ENCODE measurements around the gene EXOC1. TPM values are rescaled to one million over a fixed set of nuclear protein-coding genes. Genes with fewer than 3 reads are reported as not detected.

Gene EXOC1
- total and polyA plus RNA-seq, 2 experiments from 2014 or later: 13.4 to 22.2 TPM

DNA sequence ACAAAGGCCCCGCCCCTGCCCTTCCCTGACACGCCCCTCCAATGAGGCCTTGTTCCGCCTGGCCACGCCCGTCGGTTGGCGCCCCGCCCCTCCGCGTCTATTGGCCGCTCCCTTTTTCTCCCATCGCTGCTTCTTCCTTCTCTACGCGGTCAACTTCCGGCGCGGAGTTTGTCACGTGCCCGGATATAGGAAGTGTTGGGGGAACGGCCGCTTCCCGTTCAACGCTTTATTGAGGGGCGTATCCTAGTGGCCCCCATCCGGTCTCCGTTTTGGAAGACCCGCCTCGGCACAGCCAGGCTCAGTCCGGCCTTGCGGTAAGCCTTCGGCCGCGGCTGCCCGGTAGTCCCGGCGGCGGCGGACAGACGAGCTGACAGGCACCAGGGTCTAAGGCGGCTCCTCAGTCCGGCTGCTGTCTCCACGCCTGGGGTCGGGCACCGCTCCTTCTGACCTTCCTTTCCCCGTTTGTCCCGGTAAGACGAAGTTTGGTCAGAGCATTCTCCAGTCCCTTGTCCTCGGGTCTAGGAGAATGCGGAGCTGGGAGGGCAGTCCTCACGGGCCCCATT lies at the start of gene EXOC1 (continued):
- no peak; the same call in 1 of the 2 replicates for TF ChIP-seq CREB1 (CRISPR knock-in tag; IDR thresholded peaks at IDR 0.05; ENCODE audit: low read depth)
- no peak for TF ChIP-seq JUNB (IDR thresholded peaks at IDR 0.05; ENCODE audit: unreplicated experiment)
- TF ChIP-seq EZH2 (IDR thresholded peaks at IDR 0.05; ENCODE audit: low read depth, unreplicated experiment): no peak
- no peak for TF ChIP-seq NANOG (IDR thresholded peaks at IDR 0.05; ENCODE audit: borderline replicate concordance)

DNA sequence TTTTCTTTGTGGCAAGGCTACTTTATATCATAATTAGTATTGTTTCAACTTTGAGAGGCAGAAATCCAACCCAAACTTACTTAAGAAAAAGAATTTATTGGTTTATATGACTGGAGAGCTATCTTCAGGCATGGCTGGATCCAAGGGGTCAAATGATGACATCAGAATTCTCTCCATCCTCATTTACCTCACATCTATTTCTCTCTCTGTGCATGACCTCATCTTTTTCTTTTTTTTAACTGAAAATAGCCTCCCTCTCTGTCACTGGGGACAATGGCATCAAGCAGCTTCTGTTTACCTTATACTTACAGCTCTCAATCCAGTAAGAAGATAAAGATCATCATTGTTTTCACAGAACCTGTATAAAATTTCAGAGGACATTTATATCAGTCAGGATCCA lies 45.9 kb upstream of the EXOC1 start:
- no peak overlapping the region for H3K27ac Mint-ChIP-seq
- TF ChIP-seq ZNF331 (CRISPR knock-in tag; IDR thresholded peaks at IDR 0.05; ENCODE audit: low read depth) (no peak), ZNF114 (CRISPR knock-in tag; IDR thresholded peaks at IDR 0.05) (no peak), NANOG (IDR thresholded peaks at IDR 0.05; ENCODE audit: borderline replicate concordance) (no peak), EZH2phosphoT487 (IDR thresholded peaks at IDR 0.05; ENCODE audit: unreplicated experiment) (no peak), CREB1 (CRISPR knock-in tag; IDR thresholded peaks at IDR 0.05; ENCODE audit: low read depth) (no peak), STAT1 (IDR thresholded peaks at IDR 0.05; ENCODE audit: unreplicated experiment) (no peak), JUNB (IDR thresholded peaks at IDR 0.05; ENCODE audit: unreplicated experiment) (no peak), POLR2AphosphoS5 (IDR thresholded peaks at IDR 0.05; ENCODE audit: low read depth) (no peak)
- TF ChIP-seq, protein P1, sequence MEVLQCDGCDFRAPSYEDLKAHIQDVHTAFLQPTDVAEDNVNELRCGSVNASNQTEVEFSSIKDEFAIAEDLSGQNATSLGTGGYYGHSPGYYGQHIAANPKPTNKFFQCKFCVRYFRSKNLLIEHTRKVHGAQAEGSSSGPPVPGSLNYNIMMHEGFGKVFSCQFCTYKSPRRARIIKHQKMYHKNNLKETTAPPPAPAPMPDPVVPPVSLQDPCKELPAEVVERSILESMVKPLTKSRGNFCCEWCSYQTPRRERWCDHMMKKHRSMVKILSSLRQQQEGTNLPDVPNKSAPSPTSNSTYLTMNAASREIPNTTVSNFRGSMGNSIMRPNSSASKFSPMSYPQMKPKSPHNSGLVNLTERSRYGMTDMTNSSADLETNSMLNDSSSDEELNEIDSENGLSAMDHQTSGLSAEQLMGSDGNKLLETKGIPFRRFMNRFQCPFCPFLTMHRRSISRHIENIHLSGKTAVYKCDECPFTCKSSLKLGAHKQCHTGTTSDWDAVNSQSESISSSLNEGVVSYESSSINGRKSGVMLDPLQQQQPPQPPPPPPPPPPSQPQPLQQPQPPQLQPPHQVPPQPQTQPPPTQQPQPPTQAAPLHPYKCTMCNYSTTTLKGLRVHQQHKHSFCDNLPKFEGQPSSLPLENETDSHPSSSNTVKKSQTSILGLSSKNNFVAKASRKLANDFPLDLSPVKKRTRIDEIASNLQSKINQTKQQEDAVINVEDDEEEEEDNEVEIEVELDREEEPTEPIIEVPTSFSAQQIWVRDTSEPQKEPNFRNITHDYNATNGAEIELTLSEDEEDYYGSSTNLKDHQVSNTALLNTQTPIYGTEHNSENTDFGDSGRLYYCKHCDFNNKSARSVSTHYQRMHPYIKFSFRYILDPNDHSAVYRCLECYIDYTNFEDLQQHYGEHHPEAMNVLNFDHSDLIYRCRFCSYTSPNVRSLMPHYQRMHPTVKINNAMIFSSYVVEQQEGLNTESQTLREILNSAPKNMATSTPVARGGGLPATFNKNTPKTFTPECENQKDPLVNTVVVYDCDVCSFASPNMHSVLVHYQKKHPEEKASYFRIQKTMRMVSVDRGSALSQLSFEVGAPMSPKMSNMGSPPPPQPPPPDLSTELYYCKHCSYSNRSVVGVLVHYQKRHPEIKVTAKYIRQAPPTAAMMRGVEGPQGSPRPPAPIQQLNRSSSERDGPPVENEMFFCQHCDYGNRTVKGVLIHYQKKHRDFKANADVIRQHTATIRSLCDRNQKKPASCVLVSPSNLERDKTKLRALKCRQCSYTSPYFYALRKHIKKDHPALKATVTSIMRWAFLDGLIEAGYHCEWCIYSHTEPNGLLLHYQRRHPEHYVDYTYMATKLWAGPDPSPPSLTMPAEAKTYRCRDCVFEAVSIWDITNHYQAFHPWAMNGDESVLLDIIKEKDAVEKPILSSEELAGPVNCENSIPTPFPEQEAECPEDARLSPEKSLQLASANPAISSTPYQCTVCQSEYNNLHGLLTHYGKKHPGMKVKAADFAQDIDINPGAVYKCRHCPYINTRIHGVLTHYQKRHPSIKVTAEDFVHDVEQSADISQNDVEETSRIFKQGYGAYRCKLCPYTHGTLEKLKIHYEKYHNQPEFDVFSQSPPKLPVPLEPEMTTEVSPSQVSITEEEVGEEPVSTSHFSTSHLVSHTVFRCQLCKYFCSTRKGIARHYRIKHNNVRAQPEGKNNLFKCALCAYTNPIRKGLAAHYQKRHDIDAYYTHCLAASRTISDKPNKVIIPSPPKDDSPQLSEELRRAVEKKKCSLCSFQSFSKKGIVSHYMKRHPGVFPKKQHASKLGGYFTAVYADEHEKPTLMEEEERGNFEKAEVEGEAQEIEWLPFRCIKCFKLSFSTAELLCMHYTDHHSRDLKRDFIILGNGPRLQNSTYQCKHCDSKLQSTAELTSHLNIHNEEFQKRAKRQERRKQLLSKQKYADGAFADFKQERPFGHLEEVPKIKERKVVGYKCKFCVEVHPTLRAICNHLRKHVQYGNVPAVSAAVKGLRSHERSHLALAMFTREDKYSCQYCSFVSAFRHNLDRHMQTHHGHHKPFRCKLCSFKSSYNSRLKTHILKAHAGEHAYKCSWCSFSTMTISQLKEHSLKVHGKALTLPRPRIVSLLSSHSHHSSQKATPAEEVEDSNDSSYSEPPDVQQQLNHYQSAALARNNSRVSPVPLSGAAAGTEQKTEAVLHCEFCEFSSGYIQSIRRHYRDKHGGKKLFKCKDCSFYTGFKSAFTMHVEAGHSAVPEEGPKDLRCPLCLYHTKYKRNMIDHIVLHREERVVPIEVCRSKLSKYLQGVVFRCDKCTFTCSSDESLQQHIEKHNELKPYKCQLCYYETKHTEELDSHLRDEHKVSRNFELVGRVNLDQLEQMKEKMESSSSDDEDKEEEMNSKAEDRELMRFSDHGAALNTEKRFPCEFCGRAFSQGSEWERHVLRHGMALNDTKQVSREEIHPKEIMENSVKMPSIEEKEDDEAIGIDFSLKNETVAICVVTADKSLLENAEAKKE (CRISPR knock-in tag; IDR thresholded peaks at IDR 0.05): no peak
- TF ChIP-seq, protein P2, sequence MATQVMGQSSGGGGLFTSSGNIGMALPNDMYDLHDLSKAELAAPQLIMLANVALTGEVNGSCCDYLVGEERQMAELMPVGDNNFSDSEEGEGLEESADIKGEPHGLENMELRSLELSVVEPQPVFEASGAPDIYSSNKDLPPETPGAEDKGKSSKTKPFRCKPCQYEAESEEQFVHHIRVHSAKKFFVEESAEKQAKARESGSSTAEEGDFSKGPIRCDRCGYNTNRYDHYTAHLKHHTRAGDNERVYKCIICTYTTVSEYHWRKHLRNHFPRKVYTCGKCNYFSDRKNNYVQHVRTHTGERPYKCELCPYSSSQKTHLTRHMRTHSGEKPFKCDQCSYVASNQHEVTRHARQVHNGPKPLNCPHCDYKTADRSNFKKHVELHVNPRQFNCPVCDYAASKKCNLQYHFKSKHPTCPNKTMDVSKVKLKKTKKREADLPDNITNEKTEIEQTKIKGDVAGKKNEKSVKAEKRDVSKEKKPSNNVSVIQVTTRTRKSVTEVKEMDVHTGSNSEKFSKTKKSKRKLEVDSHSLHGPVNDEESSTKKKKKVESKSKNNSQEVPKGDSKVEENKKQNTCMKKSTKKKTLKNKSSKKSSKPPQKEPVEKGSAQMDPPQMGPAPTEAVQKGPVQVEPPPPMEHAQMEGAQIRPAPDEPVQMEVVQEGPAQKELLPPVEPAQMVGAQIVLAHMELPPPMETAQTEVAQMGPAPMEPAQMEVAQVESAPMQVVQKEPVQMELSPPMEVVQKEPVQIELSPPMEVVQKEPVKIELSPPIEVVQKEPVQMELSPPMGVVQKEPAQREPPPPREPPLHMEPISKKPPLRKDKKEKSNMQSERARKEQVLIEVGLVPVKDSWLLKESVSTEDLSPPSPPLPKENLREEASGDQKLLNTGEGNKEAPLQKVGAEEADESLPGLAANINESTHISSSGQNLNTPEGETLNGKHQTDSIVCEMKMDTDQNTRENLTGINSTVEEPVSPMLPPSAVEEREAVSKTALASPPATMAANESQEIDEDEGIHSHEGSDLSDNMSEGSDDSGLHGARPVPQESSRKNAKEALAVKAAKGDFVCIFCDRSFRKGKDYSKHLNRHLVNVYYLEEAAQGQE (IDR thresholded peaks at IDR 0.05; ENCODE audit: unreplicated experiment): no peak
- TF ChIP-seq, protein P3, sequence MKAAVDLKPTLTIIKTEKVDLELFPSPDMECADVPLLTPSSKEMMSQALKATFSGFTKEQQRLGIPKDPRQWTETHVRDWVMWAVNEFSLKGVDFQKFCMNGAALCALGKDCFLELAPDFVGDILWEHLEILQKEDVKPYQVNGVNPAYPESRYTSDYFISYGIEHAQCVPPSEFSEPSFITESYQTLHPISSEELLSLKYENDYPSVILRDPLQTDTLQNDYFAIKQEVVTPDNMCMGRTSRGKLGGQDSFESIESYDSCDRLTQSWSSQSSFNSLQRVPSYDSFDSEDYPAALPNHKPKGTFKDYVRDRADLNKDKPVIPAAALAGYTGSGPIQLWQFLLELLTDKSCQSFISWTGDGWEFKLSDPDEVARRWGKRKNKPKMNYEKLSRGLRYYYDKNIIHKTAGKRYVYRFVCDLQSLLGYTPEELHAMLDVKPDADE (IDR thresholded peaks at IDR 0.05): no peak
- TF ChIP-seq, protein P4, sequence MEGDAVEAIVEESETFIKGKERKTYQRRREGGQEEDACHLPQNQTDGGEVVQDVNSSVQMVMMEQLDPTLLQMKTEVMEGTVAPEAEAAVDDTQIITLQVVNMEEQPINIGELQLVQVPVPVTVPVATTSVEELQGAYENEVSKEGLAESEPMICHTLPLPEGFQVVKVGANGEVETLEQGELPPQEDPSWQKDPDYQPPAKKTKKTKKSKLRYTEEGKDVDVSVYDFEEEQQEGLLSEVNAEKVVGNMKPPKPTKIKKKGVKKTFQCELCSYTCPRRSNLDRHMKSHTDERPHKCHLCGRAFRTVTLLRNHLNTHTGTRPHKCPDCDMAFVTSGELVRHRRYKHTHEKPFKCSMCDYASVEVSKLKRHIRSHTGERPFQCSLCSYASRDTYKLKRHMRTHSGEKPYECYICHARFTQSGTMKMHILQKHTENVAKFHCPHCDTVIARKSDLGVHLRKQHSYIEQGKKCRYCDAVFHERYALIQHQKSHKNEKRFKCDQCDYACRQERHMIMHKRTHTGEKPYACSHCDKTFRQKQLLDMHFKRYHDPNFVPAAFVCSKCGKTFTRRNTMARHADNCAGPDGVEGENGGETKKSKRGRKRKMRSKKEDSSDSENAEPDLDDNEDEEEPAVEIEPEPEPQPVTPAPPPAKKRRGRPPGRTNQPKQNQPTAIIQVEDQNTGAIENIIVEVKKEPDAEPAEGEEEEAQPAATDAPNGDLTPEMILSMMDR (conservative IDR thresholded peaks at IDR 0.05; ENCODE audit: low read depth in 2 of 2): no peak

More for the DNA sequence above, 45.9 kb upstream of the EXOC1 start:
- Mint-ChIP-seq H3K4me1 (peaks cover 3% of the 10 kb centered on the region; the same call in 1 of the 3 replicates), H3K4me3 (no peak overlapping the region), H3K36me3 (ENCODE audit: low read depth) (no peaks in the 10 kb centered on the region), H3K27me3 (ENCODE audit: insufficient read depth, low read depth, poor library complexity) (no peaks in the 10 kb centered on the region), H3K9me3 (no peaks in the 10 kb centered on the region; the same call in 2 of the 3 replicates)
- Histone ChIP-seq H3K4me1 (ENCODE audit: insufficient read depth) (no peaks in the 10 kb centered on the region), H3K27ac (ENCODE audit: low read depth) (no peak overlapping the region), H3F3A (replicated peaks; ENCODE audit: low read depth) (no peaks in the 10 kb centered on the region), H3K27me3 (ENCODE audit: insufficient read depth) (no peaks in the 10 kb centered on the region), H3K79me2 (replicated peaks; ENCODE audit: insufficient read depth) (no peaks in the 10 kb centered on the region), H3K36me3 (ENCODE audit: insufficient read depth) (no peaks in the 10 kb centered on the region), H3K9me2 (ENCODE audit: insufficient read depth) (no peaks in the 10 kb centered on the region; the same call in 1 of the 2 replicates), H3K4me3 (no peak overlapping the region), H4K20me1 (replicated peaks; ENCODE audit: insufficient read depth) (no peaks in the 10 kb centered on the region), H2AFZ (no peak overlapping the region), H3K4me2 (no peak overlapping the region)
- ATAC-seq (no peak), DNase-seq (ENCODE audit: low spot score) (no peak)
